Naive B cell (primary cell): ENCODE measurements around the gene OSBPL9. TPM values are rescaled to one million over a fixed set of nuclear protein-coding genes. Genes with fewer than 3 reads are reported as not detected.

Experiments used
- ATAC-seq, 2 donors: fragments of 150-1000 bp; cut with Tn5 transposase; 2 replicates each; pipeline ENCODE4 v1.10.0; 2021; ENCODE audit warnings: low read depth in 2 of 2, mild to moderate bottlenecking in 2 of 2, moderate library complexity in 2 of 2
- DNase-seq: peaks from one replicate; pipeline ENCODE4 v3.0.0; 2022
- H3K27ac Mint-ChIP-seq, 6 donors: one replicate each; pipeline ENCODE4 v1.8.0; 2020 to 2022; ENCODE audit warnings: mild to moderate bottlenecking in 6 of 6, mixed read lengths in 6 of 6, moderate library complexity in 5 of 6, inconsistent platforms in 2 of 6
- H3K27me3 Mint-ChIP-seq, 3 donors: one replicate each; pipeline ENCODE4 v1.8.0; 2021 to 2022; ENCODE audit warnings: mixed read lengths in 3 of 3, mild to moderate bottlenecking in 1 of 3
- H3K36me3 Mint-ChIP-seq, 2 donors: one replicate each; pipeline ENCODE4 v1.8.0; 2020 to 2022; ENCODE audit warnings: mixed read lengths in 2 of 2, inconsistent platforms in 1 of 2, mild to moderate bottlenecking in 1 of 2
- H3K4me1 Mint-ChIP-seq, 3 donors: one replicate each; pipeline ENCODE4 v1.8.0; 2020 to 2022; ENCODE audit warnings: mixed read lengths in 3 of 3, inconsistent platforms in 1 of 3, mild to moderate bottlenecking in 1 of 3, moderate library complexity in 1 of 3
- H3K4me3 Mint-ChIP-seq, 8 donors: one replicate each; pipeline ENCODE4 v1.8.0; 2020 to 2022; ENCODE audit warnings: mild to moderate bottlenecking in 8 of 8, mixed read lengths in 8 of 8, moderate library complexity in 8 of 8, inconsistent platforms in 2 of 8
- H3K9me3 Mint-ChIP-seq, 7 donors: one replicate each; pipeline ENCODE4 v1.8.0; 2020 to 2022; ENCODE audit warnings: mixed read lengths in 7 of 7, mild to moderate bottlenecking in 5 of 7, inconsistent platforms in 2 of 7, moderate library complexity in 1 of 7
- polyA plus RNA-seq, 6 donors: library from polyadenylated mRNA; unstranded; fragments of 300-500 nt; fragmentation: Illumina TruSeq; gene quantifications; one replicate each; pipeline ENCODE4 v1.2.3, GENCODE V29; 2021; ENCODE audit warnings: low read depth in 6 of 6

OSBPL9 gene
- polyA plus RNA-seq, 6 donors from 2014 or later, result 46.7 to 77.8 (median 52.9) TPM

DNA sequence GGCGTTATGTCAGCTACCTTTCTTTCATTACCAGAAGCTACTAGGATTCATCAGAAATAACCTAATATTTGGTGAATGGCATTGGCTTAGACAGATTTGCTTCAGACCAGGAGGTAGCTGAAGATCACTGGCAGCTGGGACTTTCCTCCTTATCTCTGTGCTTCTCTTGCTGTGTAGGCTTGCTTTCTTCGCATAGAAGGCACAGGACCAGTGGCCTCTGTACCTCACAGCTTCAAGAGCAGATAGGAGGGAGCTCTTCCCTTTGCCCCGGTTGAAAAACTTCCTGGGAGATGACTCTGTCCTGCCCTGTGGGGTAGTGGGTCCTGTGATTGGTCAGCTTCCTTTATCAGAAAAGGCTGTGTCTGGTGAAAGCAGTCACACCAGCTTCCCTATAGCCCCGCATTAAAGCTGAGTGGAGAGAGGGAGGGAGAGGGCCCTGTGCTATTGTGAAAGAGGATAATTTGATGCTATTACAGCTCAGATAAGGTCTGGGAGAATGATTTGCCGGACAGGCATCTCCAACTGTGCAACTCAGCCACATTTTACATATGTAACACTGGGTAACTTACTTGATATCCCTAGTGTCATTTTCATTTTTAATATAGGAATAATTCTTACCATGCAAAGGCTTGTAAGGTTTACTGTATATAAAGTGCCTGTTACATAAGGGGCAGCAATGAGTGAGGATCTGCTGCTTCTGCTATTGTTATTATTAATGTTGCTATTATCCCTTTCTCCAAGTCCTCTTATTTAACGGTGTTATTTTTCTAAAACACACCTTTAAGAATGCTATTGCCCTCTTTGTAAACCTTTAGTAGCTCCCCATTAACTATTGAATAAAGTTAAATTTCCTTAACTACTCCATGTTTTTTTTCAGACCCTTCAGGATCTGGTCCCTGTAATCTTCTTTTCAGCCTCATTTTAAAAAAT lies 31.6 kb downstream of the OSBPL9 start:
- DNase-seq, result no peak
- H3K4me3 Mint-ChIP-seq, result peak overlapping the region in 1 of 8 donors; percentile 23
- no peak for ATAC-seq
- no peaks in the 10 kb centered on the region for H3K27me3 Mint-ChIP-seq
- H3K4me1 Mint-ChIP-seq, result peaks cover 6 to 38% (median 21%) of the 10 kb centered on the region in 3 donors
- no peak overlapping the region for H3K27ac Mint-ChIP-seq
- H3K9me3 Mint-ChIP-seq, result no peaks in the 10 kb centered on the region
- H3K36me3 Mint-ChIP-seq, result peaks cover 7 to 12% of the 10 kb centered on the region in 2 donors

DNA sequence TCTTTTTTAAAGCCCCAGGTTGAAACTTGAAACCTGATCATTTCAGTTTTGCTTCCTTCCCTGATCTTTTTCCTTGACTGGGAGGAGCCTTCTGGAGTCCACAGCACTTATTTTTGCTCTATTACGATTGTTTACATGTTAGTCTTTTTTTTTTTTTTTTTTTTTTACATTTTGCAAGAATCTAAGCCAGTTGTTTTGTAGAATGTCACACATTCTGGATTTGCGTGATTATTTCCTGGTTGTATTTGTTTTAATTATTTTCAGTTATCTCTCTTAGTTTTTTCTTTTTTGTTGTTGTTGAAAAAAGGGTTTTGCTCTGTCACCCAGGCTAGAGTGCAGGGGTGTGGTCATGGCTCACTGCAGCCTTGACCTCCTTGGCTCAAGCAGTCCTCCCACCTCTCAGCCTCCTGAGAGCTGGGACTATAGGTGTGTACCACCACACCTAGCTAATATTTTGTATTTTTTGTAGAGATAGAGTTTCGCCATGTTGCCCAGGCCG lies 32.8 kb downstream of the OSBPL9 start:
- H3K9me3 Mint-ChIP-seq, result no peaks in the 10 kb centered on the region
- H3K4me1 Mint-ChIP-seq, result peaks cover 4 to 35% (median 18%) of the 10 kb centered on the region in 3 donors
- H3K27ac Mint-ChIP-seq, result peak overlapping the region in 2 of 6 donors; percentile 7 to 47
- peak overlapping the region in 1 of 8 donors; percentile 38 for H3K4me3 Mint-ChIP-seq
- ATAC-seq (no peak), DNase-seq (no peak)
- H3K27me3 Mint-ChIP-seq, result no peaks in the 10 kb centered on the region
- peaks cover 5 to 7% of the 10 kb centered on the region in 2 donors for H3K36me3 Mint-ChIP-seq

DNA sequence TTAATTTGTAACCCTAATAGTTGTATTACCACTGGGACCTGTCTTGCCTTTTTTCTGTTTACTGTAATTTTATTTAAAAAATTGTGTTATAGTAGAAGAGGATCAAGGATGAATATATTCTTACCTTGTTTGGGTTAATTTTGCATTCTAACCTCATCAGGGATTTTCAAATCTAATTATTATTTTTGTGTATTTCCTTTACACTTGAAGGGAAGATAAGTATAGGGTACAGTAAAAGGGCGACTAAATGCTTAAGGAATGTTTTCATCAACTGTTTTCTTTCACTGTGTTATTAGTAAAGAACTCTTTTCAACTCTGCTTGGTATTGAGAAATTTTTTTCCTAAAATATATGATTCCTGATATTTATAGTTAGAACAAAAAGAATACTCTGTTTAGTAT lies 33.3 kb downstream of the OSBPL9 start:
- Mint-ChIP-seq H3K4me3 (no peak overlapping the region), H3K27ac (peak overlapping the region in 1 of 6 donors; percentile 7), H3K27me3 (no peaks in the 10 kb centered on the region), H3K4me1 (peaks cover 3 to 31% (median 18%) of the 10 kb centered on the region in 3 donors), H3K9me3 (no peaks in the 10 kb centered on the region), H3K36me3 (peaks cover 5 to 7% of the 10 kb centered on the region in 2 donors)
- ATAC-seq (no peak), DNase-seq (no peak)

- Mint-ChIP-seq H3K36me3 (peaks cover 0 to 10% of the 10 kb centered on the region in 2 donors), H3K27me3 (no peaks in the 10 kb centered on the region), H3K9me3 (no peaks in the 10 kb centered on the region), H3K27ac (no peak overlapping the region), H3K4me3 (no peak overlapping the region), H3K4me1 (peaks cover 0 to 28% (median 16%) of the 10 kb centered on the region in 3 donors)
- DNase-seq (no peak), ATAC-seq (no peak)
Measured at GRCh38 chr1:51651552-51651942, 34.7 kb downstream of the OSBPL9 start.

DNA sequence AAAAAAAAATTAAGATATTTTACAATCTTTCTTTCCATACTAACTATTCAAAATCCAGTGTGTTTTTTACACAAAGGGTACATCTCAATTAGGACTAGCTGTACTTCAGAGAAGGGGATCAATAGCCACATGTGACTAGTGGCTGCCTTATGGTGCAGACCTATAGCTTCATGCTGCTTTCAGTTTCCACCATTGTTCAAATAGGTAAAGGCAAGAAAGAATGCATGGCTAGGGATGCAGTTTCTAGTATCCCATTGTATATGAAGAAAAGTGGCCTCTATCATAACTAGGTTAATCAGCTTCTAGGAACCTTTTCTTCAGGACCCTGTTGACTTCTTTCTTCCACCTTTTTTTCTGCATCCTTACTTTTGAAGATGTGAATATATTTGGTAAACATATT lies 35.7 kb downstream of the OSBPL9 start:
- Mint-ChIP-seq H3K36me3 (peaks cover 0 to 15% of the 10 kb centered on the region in 2 donors), H3K27me3 (no peaks in the 10 kb centered on the region), H3K4me3 (no peak overlapping the region), H3K27ac (no peak overlapping the region), H3K4me1 (peaks cover 0 to 26% (median 14%) of the 10 kb centered on the region in 3 donors), H3K9me3 (no peaks in the 10 kb centered on the region)
- DNase-seq, result no peak
- no peak for ATAC-seq

DNA sequence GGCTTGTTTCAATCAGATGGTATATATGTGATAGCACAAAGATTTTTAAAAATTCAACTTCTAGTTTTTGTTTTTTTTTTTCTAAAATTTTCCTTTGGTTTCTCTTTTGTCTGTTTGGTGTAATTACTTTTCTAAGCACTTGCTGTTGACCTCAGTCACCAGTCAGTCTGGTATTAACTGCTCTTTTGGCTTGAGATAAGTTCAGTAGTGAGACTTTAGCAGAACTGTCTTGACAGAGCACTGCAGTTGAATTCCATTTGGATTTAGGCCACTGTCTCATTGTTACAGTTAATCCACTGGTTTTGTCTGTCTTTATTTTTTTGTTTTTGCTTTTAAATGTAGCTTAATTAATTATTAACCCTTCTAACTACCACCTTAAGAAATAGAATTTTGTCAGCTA lies 36.2 kb downstream of the OSBPL9 start:
- H3K4me3 Mint-ChIP-seq, result no peak overlapping the region
- DNase-seq (no peak), ATAC-seq (no peak)
- peak overlapping the region in 1 of 6 donors; percentile 57 for H3K27ac Mint-ChIP-seq
- no peaks in the 10 kb centered on the region for H3K9me3 Mint-ChIP-seq
- H3K27me3 Mint-ChIP-seq, result no peaks in the 10 kb centered on the region
- peaks cover 0 to 23% (median 9%) of the 10 kb centered on the region in 3 donors for H3K4me1 Mint-ChIP-seq
- H3K36me3 Mint-ChIP-seq, result peaks cover 0 to 15% of the 10 kb centered on the region in 2 donors

DNA sequence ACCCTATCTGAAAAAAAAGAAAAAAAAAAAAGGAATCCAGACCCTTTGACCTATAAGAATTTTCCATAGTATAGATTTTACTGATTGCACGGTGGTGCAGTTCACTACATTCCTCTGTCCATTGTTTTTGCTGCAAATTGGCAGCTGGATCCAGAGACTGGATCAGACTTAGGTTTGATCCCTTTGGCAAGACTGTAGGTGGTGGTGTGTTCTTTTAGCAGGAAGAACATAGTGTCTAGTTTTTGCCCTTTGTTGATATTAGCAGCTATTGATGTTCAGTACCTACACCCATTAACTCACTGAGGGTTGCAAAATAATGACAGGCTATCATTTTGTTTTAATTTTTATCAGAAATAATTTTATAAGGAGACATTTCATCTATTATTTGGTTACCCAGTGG lies 37.1 kb downstream of the OSBPL9 start:
- H3K9me3 Mint-ChIP-seq, result no peaks in the 10 kb centered on the region
- peaks cover 0 to 20% (median 5%) of the 10 kb centered on the region in 3 donors for H3K4me1 Mint-ChIP-seq
- no peak overlapping the region for H3K4me3 Mint-ChIP-seq
- DNase-seq, result no peak
- peaks cover 0 to 15% of the 10 kb centered on the region in 2 donors for H3K36me3 Mint-ChIP-seq
- peak overlapping the region in 1 of 6 donors; percentile 15 for H3K27ac Mint-ChIP-seq
- no peaks in the 10 kb centered on the region for H3K27me3 Mint-ChIP-seq
- no peak for ATAC-seq

DNA sequence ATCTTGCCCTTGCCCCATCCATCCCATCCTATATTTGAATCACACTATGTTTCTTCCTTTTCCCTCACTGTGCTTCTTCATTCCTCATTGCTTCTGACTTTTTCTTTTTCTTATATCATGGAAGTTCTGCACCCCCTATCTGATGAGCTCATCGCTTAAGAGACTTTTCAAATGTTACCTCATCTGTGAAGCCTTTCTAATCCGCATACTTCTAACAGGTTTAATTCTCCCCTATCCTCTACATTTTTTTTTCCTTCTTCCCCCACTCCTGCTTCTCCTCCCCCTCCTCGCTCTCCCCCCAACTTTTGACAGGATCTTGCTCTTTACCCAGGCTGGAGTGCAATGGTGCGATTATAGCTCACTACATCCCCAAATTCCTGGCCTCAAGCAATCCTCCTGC lies 39.5 kb downstream of the OSBPL9 start:
- no peaks in the 10 kb centered on the region for H3K9me3 Mint-ChIP-seq
- H3K36me3 Mint-ChIP-seq, result peaks cover 0 to 15% of the 10 kb centered on the region in 2 donors

GRCh38 chr1:51660580-51660979 lies 43.7 kb downstream of the OSBPL9 start:
- Mint-ChIP-seq H3K27me3 (no peaks in the 10 kb centered on the region), H3K36me3 (peaks cover 6 to 8% of the 10 kb centered on the region in 2 donors), H3K4me3 (no peak overlapping the region), H3K4me1 (peaks cover 12 to 22% (median 15%) of the 10 kb centered on the region in 3 donors), H3K9me3 (peaks cover 0 to 5% (median 0%) of the 10 kb centered on the region in 7 donors), H3K27ac (no peak overlapping the region)
- ATAC-seq (no peak), DNase-seq (no peak)

More for the DNA sequence above, 39.5 kb downstream of the OSBPL9 start:
- no peak for DNase-seq
- H3K27ac Mint-ChIP-seq, result no peak overlapping the region
- no peaks in the 10 kb centered on the region for H3K27me3 Mint-ChIP-seq
- peak overlapping the region in 1 of 8 donors; percentile 6 for H3K4me3 Mint-ChIP-seq
- peaks cover 3 to 5% (median 4%) of the 10 kb centered on the region in 3 donors for H3K4me1 Mint-ChIP-seq
- no peak for ATAC-seq

GRCh38 chr1:51661081-51661518 lies 44.2 kb downstream of the OSBPL9 start:
- Mint-ChIP-seq H3K4me3 (no peak overlapping the region), H3K9me3 (peaks cover 0 to 5% (median 0%) of the 10 kb centered on the region in 7 donors), H3K36me3 (peaks cover 6 to 12% of the 10 kb centered on the region in 2 donors), H3K27ac (no peak overlapping the region), H3K27me3 (no peaks in the 10 kb centered on the region), H3K4me1 (peaks cover 12 to 27% (median 18%) of the 10 kb centered on the region in 3 donors)
- ATAC-seq (no peak), DNase-seq (no peak)

- Mint-ChIP-seq H3K27me3 (no peaks in the 10 kb centered on the region), H3K9me3 (peaks cover 0 to 5% (median 0%) of the 10 kb centered on the region in 7 donors), H3K36me3 (peaks cover 0 to 14% of the 10 kb centered on the region in 2 donors), H3K4me3 (no peak overlapping the region), H3K4me1 (peaks cover 16 to 37% (median 19%) of the 10 kb centered on the region in 3 donors), H3K27ac (no peak overlapping the region)
- DNase-seq (no peak), ATAC-seq (no peak)
Measured at GRCh38 chr1:51663105-51663504, 46.2 kb downstream of the OSBPL9 start.

DNA sequence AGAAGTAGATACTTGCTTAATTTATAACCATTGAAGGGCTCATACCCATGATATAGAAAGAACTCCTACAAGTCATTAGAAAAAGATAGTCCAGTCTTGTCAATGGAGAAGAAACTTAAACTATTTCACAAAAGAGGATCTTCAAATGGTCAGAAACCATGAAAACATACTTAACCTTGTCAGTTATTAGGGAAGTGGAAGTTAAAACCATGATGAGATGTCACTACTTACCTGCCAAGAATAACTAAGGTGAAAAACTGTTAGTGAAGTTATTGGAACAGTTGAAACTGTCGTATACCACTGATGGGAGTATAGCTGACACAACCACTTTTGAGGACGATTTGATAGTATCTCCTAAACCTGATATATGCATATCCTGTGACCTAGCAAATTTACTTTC lies 46.8 kb downstream of the OSBPL9 start:
- ATAC-seq, result peak in 1 of 2 donors; percentile 58
- H3K4me3 Mint-ChIP-seq, result no peak overlapping the region
- peak; percentile 2 for DNase-seq
- peaks cover 16 to 37% (median 19%) of the 10 kb centered on the region in 3 donors for H3K4me1 Mint-ChIP-seq
- no peaks in the 10 kb centered on the region for H3K27me3 Mint-ChIP-seq
- peaks cover 0 to 14% of the 10 kb centered on the region in 2 donors for H3K36me3 Mint-ChIP-seq
- H3K27ac Mint-ChIP-seq, result peak overlapping the region in 1 of 6 donors; percentile 6
- peaks cover 0 to 5% (median 0%) of the 10 kb centered on the region in 7 donors for H3K9me3 Mint-ChIP-seq

DNA sequence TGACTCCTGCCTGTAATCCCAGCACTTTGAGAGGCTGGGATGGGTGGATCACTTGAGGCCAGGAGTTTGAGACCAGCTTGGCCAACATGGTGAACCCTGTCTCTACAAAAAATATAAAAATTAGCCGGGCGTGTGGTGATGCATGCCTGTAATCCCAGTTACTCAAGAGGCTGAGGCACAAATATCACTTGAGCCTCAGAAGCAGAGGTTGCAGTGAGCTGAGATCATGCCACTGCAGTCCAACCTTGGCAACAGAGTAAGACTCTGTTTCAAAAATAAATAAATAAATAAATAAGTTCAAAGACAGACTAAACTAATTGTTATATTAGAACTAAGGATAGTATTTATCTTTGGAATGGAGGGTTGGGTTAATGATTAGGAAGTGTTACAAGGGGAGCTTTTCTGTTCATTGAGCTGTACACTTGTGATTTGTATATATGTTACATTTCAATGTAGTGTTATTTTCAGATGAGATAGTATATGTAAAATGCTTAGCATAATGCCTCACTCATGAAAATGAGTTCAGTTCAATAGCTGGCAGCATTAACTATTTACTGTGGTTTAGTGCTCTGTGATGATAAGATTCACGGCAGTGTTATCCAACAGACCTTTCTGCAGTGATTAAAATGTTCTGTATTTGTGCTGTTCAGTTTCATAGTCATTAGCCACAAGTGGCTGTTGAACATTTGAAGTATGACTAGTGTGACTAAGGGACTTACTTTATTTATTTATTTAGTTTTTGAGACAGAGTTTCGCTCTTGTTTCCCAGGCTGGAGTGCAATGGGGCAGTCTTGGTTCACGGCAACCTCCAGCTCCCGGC lies 47.7 kb downstream of the OSBPL9 start:
- H3K4me1 Mint-ChIP-seq, result peaks cover 16 to 37% (median 19%) of the 10 kb centered on the region in 3 donors
- no peak overlapping the region for H3K4me3 Mint-ChIP-seq
- H3K27ac Mint-ChIP-seq, result no peak overlapping the region
- H3K9me3 Mint-ChIP-seq, result peaks cover 0 to 5% (median 0%) of the 10 kb centered on the region in 7 donors
- DNase-seq (no peak), ATAC-seq (no peak)
- H3K36me3 Mint-ChIP-seq, result peaks cover 0 to 19% of the 10 kb centered on the region in 2 donors
- no peaks in the 10 kb centered on the region for H3K27me3 Mint-ChIP-seq
